GM12878 (cell line): ENCODE results near the gene MB21D2. TPM values are rescaled to one million over a fixed set of nuclear protein-coding genes. Genes with fewer than 3 reads are reported as not detected.

Experiments used
- ATAC-seq: fragments of 200-7000 bp; cut with Tn5 transposase; 3 replicates; pipeline ENCODE4 v1.9.1; 2020; ENCODE audit warnings: mild to moderate bottlenecking, moderate library complexity
- BruUV-seq: library from RNA; stranded (reverse); fragments of 400-500 nt; replicated peaks from 2 replicates; lab custom pipeline; 2021; lab: Mats Ljungman, UMichigan
- CTCF ChIA-PET: fragments of 300-600 bp; sonication (Branson Sonifier 250); formaldehyde crosslinking; extraction: SDS; loops from one replicate; lab custom pipeline; 2021; ENCODE audit warnings: inconsistent platforms; lab: Yijun Ruan, JAX
- POLR2A ChIA-PET: fragments of 350-600 bp; formaldehyde crosslinking; extraction: SDS; loops from one replicate; lab custom pipeline; 2021; ENCODE audit warnings: inconsistent platforms; lab: Charles Lee
- RAD21 ChIA-PET: fragments of 300-600 bp; sonication (Branson Sonifier 250); formaldehyde crosslinking; loops from one replicate; lab custom pipeline; 2023; ENCODE audit warnings: antibody characterized with exemption; ENCODE audit not compliant: unreplicated experiment; lab: Charles Lee
- SMC1A ChIA-PET: fragments of 300-600 bp; sonication (Branson Sonifier 250); formaldehyde crosslinking; loops from one replicate; lab custom pipeline; 2023; ENCODE audit not compliant: unreplicated experiment, uncharacterized antibody; lab: Charles Lee
- DNase-seq: peaks from one replicate; pipeline ENCODE4 v3.0.0-alpha.2; 2011; ENCODE audit warnings: low read depth, low spot score
- FAIRE-seq: peaks from 3 replicates; lab custom pipeline; 2011; peaks lifted over from hg19 to GRCh38; lab: Jason Lieb, UNC
- H2AFZ ChIP-seq: 2 replicates; pipeline ENCODE4 v1.6.0; 2011; ENCODE audit warnings: low read depth, low read length, control low read depth; ENCODE audit not compliant: control insufficient read depth
- H3K27ac ChIP-seq: 2 replicates; pipeline ENCODE4 v1.5.1; 2011; ENCODE audit warnings: control low read depth; ENCODE audit not compliant: control insufficient read depth, insufficient read depth
- H3K27me3 ChIP-seq, 2 experiments: replicated peaks in 1 of 2; 2 replicates each; pipeline versions ENCODE4 v1.6.0 to v1.6.1; 2011; ENCODE audit warnings: low read length in 1 of 2; ENCODE audit not compliant: control insufficient read depth in 2 of 2, insufficient read depth in 2 of 2
- H3K36me3 ChIP-seq, 2 experiments: 2 replicates each; pipeline ENCODE4 v1.5.1; 2011; ENCODE audit warnings: low read length in 1 of 2; ENCODE audit not compliant: control insufficient read depth in 2 of 2, insufficient read depth in 2 of 2
- H3K4me1 ChIP-seq: 2 replicates; pipeline ENCODE4 v1.6.1; 2011; ENCODE audit warnings: mild to moderate bottlenecking, low read length, moderate library complexity, mixed read lengths; ENCODE audit not compliant: control insufficient read depth, insufficient read depth
- H3K4me2 ChIP-seq: 2 replicates; pipeline ENCODE4 v1.6.0; 2011; ENCODE audit warnings: control low read depth; ENCODE audit not compliant: control insufficient read depth, insufficient read depth
- H3K4me3 ChIP-seq: fragments of 200-600 bp; sonication (generic); 2 replicates; pipeline ENCODE4 v1.5.1; 2016
- H3K79me2 ChIP-seq: 2 replicates; pipeline ENCODE4 v1.6.0; 2011; ENCODE audit warnings: low read length; ENCODE audit not compliant: control insufficient read depth, insufficient read depth
- H3K9ac ChIP-seq: 2 replicates; pipeline ENCODE4 v1.8.0; 2011; ENCODE audit warnings: low read length, control low read depth, mixed read lengths; ENCODE audit not compliant: control insufficient read depth, insufficient read depth
- H3K9me3 ChIP-seq: replicated peaks from 3 replicates; pipeline ENCODE4 v1.5.1; 2011; ENCODE audit warnings: mild to moderate bottlenecking, low read length; ENCODE audit not compliant: control insufficient read depth, insufficient read depth
- H4K20me1 ChIP-seq: 2 replicates; pipeline ENCODE4 v1.6.0; 2011; ENCODE audit not compliant: control insufficient read depth, insufficient read depth
- BRCA1 ChIP-seq: IDR thresholded peaks from 2 replicates; pipeline ENCODE4 v1.6.1; 2011; ENCODE audit warnings: low read depth, low read length, improper control_type of control experiment
- CBX3 ChIP-seq: fragments of 200-600 bp; sonication (generic); IDR thresholded peaks from 2 replicates; pipeline ENCODE4 v1.6.1; 2016; ENCODE audit warnings: low read depth, borderline replicate concordance
- CEBPB ChIP-seq, 2 experiments: fragments of 150-350 bp in 1 of 2; IDR thresholded peaks; 2 replicates each; pipeline ENCODE4 v1.6.1; 2012 to 2014; ENCODE audit warnings: low read depth in 2 of 2, low read length in 2 of 2, borderline replicate concordance in 1 of 2, inconsistent platforms in 1 of 2
- EED ChIP-seq: sonication (generic); IDR thresholded peaks from 2 replicates; pipeline ENCODE4 v1.6.1; 2016; ENCODE audit warnings: antibody characterized with exemption, low read depth
- HCFC1 ChIP-seq: fragments of 150-350 bp; IDR thresholded peaks from 2 replicates; pipeline ENCODE4 v1.6.1; 2014; ENCODE audit warnings: low read length
- NBN ChIP-seq: fragments of 450-650 bp; IDR thresholded peaks from 2 replicates; pipeline ENCODE4 v1.6.1; 2016
- NR2F1 ChIP-seq: fragments of 450-650 bp; conservative IDR thresholded peaks from 2 replicates; pipeline ENCODE4 v1.6.1; 2017; ENCODE audit warnings: mild to moderate bottlenecking
- PKNOX1 ChIP-seq: fragments of 450-650 bp; IDR thresholded peaks from 2 replicates; pipeline ENCODE4 v1.6.1; 2016; ENCODE audit warnings: mild to moderate bottlenecking
- SKIL ChIP-seq: fragments of 450-650 bp; IDR thresholded peaks from 2 replicates; pipeline ENCODE4 v1.6.1; 2017; ENCODE audit warnings: mild to moderate bottlenecking, low read depth, inconsistent platforms; ENCODE audit not compliant: poor library complexity, severe bottlenecking
- SMAD5 ChIP-seq: IDR thresholded peaks from 2 replicates; pipeline ENCODE4 v1.6.1; 2016; ENCODE audit warnings: antibody characterized with exemption, low read depth
- TARDBP ChIP-seq: IDR thresholded peaks from 2 replicates; pipeline ENCODE4 v1.6.1; 2016; ENCODE audit warnings: borderline replicate concordance
- USF2 ChIP-seq: IDR thresholded peaks from 2 replicates; pipeline ENCODE4 v1.6.1; 2011; ENCODE audit warnings: low read depth, low read length, improper control_type of control experiment, borderline replicate concordance
- ZNF274 ChIP-seq: IDR thresholded peaks from one replicate; pipeline ENCODE4 v1.8.0; 2011; ENCODE audit not compliant: insufficient read length, insufficient read depth
- ZNF687 ChIP-seq: fragments of 450-650 bp; IDR thresholded peaks from 2 replicates; pipeline ENCODE4 v1.6.1; 2017; ENCODE audit warnings: mild to moderate bottlenecking, moderate library complexity
- WGBS: methylation state at CpG from one replicate; pipeline ENCODE4 v1.1.6; 2016; ENCODE audit warnings: low lambda C conversion rate; ENCODE audit not compliant: insufficient replicate concordance, insufficient coverage; ENCODE audit errors: missing lambda C conversion rate; 5-methylcytosine and 5-hydroxymethylcytosine counted together
- in situ Hi-C: fragments of 300-500 bp; cut with MboI; formaldehyde crosslinking; loops from 9 replicates; pipeline ENCODE4 v1.14.3; 2018; ENCODE audit warnings: mixed read lengths
- intact Hi-C: fragments of 100-400 bp; cut with micrococcal nuclease; formaldehyde crosslinking; loops from one replicate; pipeline ENCODE4 v1.14.2; 2022; ENCODE audit not compliant: unreplicated experiment
- polyA plus RNA-seq, 11 experiments: library from polyadenylated mRNA; depleted of rRNA in 4 of 11; unstranded in 6 of 11; stranded (reverse) in 5 of 11; fragments of >200 nt; fragmentation: Nextera tagmentation in 4 of 11; fragmentation: Illumina TruSeq in 1 of 11; extraction: Ambion mirVana in 4 of 11; extraction: Trizol in 1 of 11; gene quantifications; 1 replicate in 1 of 11; 2 replicates in 10 of 11; pipeline versions ENCODE4 v1.2.1 to v1.2.3, GENCODE V29; 2011 to 2016; ENCODE audit warnings: inconsistent platforms in 2 of 11, missing spikeins in 2 of 11, low read depth in 1 of 11
- total RNA-seq, 4 experiments: library from RNA; depleted of rRNA in 3 of 4; stranded (reverse); fragments of >200 nt in 3 of 4; fragmentation: Illumina TruSeq in 1 of 4; extraction: Trizol in 1 of 4; gene quantifications; 2 replicates each; pipeline versions ENCODE4 v1.2.1 to v1.2.3, GENCODE V29; 2013 to 2021
- TF ChIP-seq, protein P1 (sequence below): IDR thresholded peaks from 2 replicates; pipeline ENCODE4 v1.6.1; 2012; ENCODE audit warnings: low read depth, low read length, improper control_type of control experiment

The MB21D2 gene
- total and polyA plus RNA-seq, 10 of the 15 experiments (the other 5 are each of a cell fraction or from before 2014, with no cell fraction given): 7.9 to 21.2 (median 15.3) TPM

DNA sequence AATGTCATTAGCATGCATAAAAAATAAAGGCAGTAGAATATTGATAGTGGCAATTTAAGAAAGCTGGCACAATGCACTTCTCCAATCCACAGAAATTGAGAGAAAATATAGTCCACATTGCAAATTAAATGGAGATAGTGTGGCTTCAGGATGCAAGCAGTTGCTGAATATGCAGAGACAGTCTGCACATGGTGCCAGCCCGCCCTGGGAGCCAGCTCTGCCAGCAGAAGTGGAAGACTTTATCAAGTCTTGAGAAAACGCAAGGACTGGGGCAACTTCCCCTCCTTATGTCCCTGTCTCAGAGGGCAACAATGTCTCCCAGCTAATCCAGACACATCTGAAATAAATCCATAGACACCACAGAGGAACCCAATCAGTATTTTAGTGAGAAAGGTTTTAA is 57.2 kb downstream of the MB21D2 start:
- DNase-seq: no peak
- CTCF ChIA-PET: interaction anchor here (0.7 to 1.6 kb wide), 3 partner anchors 23 to 44 kb away, joined by 3 read pairs; no protein-coding TSS in a partner anchor
- Histone ChIP-seq H2AFZ (no peak overlapping the region), H3K4me1 (peaks cover 33% of the 10 kb centered on the region), H3K9me3 (no peaks in the 10 kb centered on the region; the same call in 2 of the 3 replicates), H3K79me2 (peaks cover 26% of the 10 kb centered on the region), H4K20me1 (no peaks in the 10 kb centered on the region), H3K9ac (no peak overlapping the region), H3K4me3 (no peak overlapping the region), H3K4me2 (no peak overlapping the region), H3K36me3 (no peaks in the 10 kb centered on the region), H3K27ac (no peak overlapping the region; the same call in 1 of the 2 replicates), H3K27me3 (no peaks in the 10 kb centered on the region)
- 92% methylated on average over 2 of the region's 2 CpGs for WGBS
- SMC1A ChIA-PET: interaction anchor here (0.8 to 6.0 kb wide), 7 partner anchors 9 to 43 kb away, joined by 3 to 24 read pairs (median 4); no protein-coding TSS in a partner anchor
- no TSS peak for BruUV-seq
- in situ Hi-C loops: no loop called here
- RAD21 ChIA-PET: interaction anchor here (1.0 to 1.5 kb wide), 3 partner anchors 8 to 41 kb away, joined by 3 to 4 read pairs (median 3); no protein-coding TSS in a partner anchor
- intact Hi-C loops: no loop called here
- no peak for FAIRE-seq
- no peak for ATAC-seq
- POLR2A ChIA-PET: interaction anchor here (1.0 kb wide), 1 partner anchor 8 kb away, joined by 3 read pairs; no protein-coding TSS in a partner anchor
- TF ChIP-seq TARDBP (no peak), PKNOX1 (no peak), SKIL (no peak), CEBPB (IDR thresholded peaks at IDR 0.05; ENCODE audit: borderline replicate concordance in 1 of 2, low read depth in 2 of 2, low read length in 2 of 2) (no peak), ZNF687 (no peak), SMAD5 (no peak), CBX3 (no peak), BRCA1 (no peak), HCFC1 (no peak), NBN (no peak), EED (no peak), USF2 (no peak), ZNF274 (no peak), NR2F1 (no peak)
- TF ChIP-seq, protein P1, sequence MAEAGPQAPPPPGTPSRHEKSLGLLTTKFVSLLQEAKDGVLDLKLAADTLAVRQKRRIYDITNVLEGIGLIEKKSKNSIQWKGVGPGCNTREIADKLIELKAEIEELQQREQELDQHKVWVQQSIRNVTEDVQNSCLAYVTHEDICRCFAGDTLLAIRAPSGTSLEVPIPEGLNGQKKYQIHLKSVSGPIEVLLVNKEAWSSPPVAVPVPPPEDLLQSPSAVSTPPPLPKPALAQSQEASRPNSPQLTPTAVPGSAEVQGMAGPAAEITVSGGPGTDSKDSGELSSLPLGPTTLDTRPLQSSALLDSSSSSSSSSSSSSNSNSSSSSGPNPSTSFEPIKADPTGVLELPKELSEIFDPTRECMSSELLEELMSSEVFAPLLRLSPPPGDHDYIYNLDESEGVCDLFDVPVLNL: no peak
